GF-D8 (cell line): Measurements from ENCODE around the gene FASN.

Experiments used
- DNase-seq: peaks from one replicate; lab custom pipeline; 2025; lab: John Stamatoyannopoulos, UW

The FASN gene

DNA sequence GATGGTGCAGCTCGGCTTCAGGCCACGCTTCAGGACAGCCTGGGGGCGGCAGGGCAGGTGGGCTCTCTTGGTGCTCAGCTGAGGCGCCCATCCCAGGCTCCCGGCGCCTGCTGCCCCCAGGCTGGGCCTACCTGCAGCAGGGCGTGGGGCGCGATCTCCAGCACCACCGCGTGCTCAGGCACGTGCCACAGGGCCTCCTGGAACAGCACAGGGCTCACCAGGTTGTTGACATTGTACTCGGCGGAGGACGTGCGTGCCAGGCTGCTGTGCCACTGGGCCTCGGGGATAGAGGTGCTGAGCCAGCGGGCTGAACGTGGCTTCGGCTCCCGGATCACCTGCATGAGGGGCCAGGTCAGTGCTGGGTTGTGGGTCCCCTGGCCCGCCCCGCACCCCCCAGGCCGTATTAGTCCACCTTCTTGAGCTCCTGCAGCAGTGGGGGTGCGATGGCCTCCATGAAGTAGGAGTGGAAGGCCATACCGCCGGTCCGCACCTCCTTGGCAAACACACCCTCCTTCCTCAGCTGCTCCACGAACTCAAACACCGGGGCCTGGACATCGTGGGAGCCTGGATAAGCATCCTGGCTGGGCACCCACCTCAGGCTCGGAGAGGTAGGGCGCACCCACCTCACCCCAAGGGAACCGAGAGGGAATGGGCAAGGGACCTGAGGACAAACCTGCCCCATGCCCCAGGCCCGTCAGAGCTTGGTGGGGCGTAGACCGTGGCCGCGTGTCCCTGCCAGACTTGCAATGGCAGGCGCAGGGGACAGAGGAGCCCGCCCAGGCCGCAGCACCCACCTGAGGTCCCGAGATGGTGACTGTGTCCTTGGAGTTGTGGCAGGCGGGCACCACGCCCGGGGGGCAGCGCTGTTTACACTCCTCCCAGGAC is 9.0 kb downstream of the FASN start:
- DNase-seq: no peak

DNA sequence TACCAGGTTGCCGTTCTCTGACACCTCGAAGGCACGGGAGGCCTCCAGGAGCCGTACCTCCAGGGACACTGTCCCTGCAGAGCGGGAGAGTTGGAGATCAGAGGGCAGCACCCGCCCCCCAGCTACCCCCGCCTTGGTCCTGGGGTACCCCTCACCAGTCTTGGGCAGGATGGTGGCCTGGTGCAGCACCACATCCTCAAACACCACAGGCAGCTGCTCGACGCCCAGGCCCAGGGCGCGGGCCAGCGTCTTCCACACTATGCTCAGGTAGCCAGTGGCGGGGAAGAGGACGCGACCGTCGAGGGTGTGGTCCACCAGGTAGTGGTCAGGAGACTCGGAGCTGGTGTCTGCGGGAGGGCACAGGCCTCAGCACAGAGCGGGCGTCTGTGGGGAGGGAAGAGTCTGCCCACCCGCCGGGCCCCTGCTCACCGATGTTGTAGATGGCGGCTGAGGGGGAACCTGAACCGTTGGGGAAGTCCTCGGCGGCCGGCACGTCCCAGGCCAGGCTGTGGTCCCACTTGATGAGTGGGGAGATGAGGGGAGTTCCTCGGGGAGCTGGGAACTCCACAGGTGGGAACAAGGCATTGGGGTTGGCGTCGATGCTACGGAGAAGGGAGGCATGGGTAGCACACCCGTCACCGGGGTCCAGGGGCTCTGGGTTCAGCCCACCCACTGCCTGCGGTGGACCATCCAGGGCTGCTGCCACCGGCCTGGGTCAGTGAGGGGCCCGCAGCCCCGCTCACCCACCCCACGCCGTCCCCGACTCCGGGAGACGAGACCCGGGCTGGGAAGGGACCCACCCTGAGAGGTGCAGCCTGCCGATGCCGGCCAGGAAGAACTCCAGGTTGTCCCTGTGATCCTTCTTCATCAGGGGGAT is 9.8 kb downstream of the FASN start:
- DNase-seq: no peak

DNA sequence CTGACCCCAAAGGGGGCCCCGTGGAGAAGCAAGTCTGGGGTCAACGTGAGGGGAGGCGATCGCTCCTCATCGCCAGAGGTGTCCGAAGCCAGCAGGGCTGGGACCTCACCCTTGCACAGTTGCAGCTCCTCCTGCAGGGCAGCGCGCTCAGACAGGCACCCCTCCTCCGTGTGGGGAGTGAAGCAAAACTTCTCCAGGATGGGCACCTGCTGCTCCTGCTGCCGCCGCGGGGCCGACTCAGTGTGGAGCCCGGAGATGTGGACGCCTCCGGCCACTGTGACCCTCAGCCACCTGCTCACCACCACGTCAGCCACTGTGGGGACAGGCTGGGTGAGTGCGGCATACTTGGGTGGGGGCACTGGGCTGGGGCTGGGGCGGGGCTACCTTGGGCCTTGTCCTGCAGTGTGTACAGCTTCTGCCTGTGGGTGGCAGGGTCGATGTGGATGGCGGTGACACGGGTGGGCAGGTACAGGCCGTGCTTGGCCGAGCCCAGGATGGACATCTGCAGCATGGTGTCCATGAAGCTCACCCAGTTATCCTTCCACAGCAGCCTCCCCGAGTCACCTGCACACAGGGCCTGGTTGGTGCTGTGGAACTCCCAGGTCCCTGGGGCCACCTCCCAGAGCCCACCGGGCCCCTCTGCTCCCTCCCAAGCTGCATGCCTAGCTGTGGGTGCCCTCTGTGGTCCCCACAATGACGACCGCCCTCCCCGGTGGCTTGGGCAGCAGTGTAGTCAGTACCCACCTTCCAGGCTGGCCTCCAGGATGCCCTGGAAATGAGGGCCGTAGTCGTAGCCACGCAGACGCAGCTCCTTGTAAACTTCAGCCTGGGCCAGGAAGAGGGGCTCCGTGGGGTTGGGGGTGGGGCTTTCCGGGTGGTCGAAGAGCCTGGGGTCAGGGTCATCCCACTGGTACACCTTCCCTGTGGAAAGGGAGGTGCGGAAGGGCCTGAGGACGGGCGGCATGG is 10.8 kb downstream of the FASN start:
- no peak for DNase-seq

DNA sequence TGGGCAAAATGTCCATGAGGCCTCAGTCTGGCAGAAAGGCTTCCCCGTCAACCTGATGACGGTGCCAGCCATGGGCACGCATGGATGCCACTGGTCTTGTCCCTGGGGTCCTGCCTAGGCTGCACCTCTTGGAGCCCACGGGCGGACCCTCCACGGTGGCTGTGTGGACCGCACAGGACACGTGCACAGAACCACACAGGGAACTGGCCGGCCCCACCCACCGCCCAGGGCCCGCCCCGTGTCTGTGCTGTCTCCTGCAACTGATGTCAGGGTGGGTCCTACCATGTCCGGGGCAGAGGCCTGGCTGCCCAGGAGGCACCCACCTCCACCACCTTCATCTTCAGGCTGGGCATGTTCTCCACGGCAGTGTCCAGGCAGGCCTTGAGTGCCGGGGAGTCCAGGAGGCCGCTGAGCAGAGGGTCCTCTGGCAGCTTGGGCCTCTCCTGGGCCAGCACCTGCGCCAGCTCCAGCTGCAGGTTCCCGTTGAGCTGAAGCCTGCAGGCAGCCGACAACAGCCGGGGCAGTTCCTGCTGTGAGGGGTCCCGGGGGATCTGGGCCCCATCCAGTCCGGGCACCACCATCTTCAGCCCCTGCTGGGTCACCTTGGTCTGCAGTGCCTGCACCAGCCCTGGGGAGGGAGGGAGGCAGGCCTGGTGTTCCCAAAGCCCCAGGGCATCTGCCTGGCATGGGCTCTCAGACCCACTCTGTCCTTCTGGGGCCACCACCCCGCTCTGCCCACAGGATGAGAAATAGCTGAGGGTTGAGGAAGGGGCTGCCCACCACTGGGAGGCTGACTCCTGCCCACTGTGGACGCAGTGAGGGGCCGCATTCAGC is 11.9 kb downstream of the FASN start:
- no peak for DNase-seq

DNA sequence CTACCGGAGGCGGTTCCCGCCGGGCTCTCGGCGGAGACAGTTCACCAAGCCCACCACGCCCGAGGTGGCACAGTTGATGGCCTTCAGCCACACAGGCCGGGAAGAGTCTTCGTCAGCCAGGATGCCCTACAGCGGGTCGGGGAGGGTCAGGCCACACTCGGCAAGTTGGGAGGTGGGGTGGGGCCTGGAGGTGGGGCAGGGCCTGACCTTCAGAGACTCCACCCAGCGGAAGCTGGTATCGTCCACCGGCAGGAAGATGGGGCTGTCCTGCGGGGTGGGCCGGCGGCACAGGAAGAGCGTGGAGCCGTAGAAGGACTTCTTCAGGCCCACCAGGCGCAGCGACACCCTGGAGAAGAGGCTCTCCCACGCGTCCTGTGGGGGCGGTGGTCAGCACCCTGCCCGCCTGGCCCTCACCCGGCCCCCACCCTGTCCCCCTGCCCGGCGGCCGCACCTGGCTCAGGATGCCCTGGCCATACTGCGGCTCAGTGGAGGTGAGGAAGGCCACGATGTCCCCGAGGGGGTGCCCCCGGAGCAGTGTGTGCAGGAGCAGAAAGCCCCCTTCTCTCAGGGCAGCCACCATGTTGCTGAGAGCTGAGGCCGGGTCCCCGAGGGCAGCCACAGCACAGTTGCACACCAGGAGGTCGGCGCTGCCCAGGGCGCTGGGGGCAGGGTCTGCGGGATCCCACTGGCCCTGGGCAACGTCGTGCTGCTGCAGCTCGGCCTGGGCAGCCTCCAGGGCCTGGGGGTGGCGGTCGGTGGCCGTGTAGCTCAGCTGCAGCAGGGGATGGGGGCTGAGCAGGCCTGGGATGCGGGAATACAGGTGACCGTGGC is 12.8 kb downstream of the FASN start:
- DNase-seq: no peak

DNA sequence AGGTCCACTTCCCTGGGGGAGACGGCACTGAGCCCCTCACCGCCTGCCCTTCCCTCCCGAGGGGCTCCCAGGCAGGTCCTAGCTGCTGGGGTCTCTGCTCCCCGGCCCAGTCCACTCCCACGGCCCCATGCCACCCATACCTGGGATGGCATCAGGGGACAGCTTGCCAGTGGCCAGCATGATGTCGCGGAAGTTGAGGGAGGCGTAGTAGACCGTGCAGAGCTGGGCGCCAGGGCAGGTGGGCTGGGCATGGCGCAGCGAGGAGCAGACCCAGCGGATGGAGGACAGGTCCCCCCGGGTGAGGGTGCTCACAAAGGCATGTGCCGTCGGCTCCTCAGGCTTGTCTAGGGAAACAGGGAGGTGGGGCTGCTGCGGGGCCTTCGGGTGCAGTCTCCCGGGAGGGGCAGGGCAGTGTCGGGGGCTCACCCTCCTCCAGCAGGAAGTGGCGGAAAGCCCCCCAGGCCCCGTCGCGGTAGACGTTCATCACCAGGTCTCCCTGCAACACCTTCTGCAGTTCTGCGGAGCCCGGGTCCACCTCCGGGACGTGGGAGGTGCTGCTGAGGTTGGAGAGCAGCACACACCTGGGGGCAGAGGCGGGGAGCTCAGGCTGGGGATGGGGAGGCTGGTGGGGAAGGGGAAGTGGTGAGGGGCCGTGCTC is 13.5 kb downstream of the FASN start:
- no peak for DNase-seq

DNA sequence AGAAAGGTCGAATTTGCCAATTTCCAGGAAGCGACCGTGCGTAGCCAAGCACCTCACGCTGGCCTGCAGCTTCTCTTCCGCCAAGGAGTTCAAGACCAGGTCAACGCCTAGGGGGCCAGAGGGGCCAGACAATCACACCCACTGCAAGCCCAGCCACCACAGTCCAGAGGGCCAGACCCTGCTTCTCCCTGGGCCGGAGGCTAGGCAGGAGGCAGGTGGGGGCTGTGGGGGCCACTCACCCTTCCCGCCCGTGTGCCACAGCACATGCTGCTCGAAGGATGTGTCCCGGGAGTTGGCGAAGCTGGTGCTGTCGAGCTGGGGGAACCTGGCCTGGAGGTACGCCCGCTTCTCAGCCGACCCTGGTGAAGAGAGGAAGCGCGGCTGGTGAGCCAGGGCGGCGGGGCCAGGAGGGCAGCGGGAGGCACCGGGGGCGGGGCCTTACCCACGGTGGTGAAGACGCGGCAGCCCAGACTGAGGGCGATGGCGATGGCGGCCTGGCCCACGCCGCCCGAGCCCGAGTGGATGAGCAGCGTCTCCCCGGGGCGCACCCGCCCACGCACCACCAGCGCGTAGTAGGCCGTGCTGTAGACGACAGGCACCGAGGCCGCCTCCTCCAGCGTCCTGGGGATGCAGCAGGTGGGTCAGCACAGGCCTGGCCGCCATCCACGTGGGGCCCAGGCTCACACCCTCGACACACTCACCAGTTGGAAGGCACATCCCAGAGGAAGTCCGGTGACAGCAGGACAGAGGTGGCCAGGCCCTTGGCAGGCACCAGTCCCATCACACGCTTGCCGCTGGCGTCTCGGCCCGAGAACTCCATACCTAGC is 14.3 kb downstream of the FASN start:
- DNase-seq: no peak

DNA sequence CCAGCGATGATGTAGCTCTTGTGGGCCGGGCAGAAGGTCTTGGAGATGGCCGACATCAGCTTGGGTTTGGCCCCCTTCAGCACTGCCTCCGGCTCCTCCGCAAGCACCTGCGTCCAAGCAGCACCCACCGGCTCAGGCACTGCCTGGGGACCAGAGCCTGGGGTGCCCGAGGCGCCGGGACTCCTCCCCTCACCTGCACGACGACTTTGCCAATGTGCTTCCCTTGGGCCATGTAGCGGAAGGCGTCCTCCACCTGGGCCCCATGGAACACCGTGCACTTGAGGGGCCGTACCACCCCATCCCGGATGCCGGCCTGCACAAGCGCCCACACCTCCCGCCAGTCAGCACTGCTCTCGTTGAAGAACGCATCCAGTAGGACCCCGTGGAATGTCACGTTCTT is 15.0 kb downstream of the FASN start:
- DNase-seq: no peak

DNA sequence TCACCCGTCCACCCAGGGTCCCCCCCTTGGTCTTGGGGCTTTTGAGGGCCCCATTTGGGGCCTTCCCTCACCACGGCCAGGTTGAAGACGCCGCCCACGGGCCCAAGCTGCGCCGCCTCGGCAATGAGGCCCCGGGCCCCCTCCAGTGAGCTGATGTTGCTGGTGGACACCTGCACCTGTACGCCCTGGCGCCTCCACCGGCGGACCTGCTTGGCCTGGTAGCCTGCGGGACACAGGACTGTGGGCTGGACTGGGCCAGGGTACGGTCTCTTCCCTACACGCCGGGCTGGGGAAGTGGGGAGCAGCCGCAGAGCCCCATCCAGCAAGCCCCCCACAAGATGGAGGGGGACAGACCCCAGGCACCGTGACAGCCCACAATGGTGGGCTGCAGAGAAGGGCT is 15.6 kb downstream of the FASN start:
- DNase-seq: no peak

DNA sequence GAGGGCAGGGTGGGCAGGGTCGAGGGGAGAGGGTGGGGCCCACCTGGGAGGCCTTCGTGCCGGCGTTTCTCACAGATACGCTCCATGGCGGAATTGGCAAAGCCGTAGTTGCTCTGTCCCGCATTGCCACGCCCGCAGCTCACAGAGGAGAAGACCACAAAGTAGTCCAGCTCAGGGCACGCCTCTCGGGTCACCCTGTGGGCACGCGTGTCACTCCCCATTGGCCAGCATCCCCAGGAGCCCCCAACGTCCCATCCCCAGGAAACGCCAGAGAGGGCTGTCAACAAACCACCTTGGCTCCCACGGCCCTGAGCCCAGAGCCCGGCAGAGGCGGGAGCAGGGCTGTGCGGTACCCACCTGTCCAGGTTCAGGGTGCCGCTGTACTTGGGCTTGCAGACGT is 16.1 kb downstream of the FASN start:
- DNase-seq: no peak

DNA sequence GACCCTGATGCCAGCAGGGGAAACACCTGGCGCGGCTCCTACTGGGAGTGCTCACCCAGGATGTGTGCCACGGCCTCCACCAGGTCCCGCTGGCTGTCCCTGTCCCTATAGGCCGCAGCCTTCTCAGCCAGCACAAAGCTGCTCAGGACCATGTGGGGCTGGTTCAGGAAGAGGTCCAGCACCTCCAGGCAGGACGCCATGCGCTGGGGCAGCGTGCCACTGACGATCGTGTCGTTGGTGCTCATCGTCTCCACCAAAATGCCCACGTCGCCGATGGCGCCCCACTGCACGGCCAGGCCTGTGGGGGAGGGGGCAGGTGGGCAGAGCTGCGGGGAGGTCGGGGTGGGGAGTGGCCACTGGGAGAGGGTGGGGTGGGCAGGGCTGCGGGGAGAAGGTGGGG is 16.5 kb downstream of the FASN start:
- DNase-seq: no peak

DNA sequence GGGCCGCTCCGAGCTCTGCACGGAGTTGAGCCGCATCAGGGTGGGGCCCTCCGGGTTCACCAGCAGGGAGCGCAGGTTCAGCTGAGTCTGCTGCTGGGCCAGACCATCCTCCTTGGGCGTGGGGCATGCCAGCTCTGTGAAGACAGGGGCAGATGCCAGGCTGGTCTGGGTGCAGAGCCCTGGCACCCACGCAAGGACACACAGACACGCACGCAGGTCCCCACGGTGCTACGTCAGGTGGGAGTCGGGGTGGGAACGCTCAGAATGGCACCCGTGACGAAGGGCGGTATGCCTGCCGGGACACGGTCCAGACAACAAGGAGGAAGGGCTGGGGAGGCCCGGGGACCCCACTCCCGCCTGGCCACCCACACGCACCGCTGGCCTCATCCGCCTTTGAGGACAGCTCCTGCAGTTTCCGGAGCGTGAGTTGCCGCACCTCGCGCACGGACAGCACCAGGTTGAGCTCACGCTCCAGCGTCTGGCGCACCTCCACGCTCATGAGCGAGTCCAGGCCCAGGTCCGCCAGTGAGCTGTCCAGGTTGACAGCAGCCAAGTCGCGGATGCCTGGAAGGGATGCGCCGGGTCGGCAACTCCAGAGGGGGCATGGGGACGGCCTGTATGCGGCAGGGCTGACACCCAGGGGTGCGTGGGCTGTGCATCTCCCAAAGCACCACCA is 17.1 kb downstream of the FASN start:
- DNase-seq: no peak

DNA sequence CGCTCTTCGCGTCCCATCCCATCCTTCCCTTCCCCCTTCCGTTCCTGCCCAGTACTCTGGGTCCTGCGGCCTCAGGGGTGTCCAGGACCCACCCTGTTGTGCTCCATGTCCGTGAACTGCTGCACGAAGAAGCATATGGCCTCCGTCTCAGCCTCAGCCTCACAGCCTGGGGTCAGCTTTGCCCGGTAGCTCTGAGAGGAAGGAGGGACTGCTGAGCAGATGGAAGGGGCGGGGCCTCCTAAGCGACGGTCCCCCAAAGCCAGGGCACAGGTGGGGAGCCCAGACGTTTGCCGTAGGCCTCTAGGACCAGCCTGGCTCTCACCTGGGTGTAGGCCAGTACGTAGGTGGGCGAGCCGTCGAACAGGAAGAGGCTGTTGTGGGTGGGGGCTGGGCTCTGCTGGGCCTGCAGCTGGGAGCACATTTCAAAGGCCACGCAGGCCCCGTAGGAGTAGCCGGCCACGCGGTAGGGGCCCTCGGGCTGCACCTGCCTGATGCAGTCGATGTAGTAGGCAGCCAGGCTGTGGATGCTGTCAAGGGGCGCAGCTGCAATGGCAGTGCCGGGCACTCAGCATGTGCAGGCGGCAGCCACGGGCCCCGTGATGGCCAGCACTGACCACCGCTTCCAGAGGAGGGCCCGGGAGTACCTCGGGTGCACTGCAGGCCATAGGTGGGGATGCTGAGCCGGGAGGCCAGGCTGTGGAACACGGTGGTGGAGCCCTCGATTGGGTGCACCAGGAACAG is 17.8 kb downstream of the FASN start:
- no peak for DNase-seq

DNA sequence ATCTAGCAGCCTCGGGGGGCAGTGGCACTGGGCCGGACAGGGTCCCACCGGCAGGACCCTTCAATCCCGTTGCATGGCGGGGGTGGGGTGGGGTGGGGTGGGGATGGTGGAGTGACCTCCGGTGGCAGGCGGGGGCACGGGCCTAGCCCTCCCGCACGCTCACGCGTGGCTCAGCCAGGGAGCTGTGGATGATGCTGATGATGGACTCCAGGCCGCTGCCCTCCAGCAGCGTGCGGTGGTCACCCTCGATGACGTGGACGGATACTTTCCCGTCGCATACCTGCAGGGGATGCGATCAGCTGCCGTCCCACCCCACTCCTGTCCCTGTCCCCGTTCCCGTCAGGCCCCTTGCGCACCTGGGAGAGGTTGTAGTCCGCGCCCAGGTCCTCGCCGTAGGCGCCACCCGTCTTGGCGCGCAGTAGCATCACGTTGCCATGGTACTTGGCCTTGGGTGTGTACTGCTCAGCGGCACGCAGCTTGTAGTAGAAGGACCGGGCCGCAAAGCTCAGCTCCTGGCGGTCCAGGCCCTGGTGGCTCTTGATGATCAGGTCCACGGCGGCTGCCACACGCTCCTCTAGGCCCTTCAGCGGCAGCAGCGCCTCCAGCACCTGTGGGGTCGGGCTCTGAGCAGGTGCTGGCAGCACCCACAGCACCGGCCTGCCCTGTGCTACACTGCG is 18.9 kb downstream of the FASN start:
- DNase-seq: no peak

DNA sequence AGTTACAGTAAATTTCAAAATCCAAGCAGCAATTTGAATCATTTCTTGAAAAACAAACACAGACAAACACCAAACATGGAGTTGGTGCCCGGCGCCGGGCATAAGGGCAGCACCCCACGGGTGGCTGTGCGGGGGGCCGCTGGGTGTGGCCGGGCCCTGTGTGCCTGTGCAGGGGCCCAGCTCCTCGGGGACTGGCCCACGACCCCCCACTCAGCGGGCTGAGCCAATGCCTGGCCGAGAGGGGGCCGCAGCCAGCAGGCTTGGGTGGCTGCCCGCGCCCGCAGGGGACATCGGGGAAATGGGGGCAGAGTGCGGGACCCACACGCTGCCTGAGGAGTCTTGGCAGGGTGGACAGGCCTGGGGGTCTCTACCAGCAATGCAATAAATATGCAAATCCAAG is 19.6 kb downstream of the FASN start:
- DNase-seq: no peak

DNA sequence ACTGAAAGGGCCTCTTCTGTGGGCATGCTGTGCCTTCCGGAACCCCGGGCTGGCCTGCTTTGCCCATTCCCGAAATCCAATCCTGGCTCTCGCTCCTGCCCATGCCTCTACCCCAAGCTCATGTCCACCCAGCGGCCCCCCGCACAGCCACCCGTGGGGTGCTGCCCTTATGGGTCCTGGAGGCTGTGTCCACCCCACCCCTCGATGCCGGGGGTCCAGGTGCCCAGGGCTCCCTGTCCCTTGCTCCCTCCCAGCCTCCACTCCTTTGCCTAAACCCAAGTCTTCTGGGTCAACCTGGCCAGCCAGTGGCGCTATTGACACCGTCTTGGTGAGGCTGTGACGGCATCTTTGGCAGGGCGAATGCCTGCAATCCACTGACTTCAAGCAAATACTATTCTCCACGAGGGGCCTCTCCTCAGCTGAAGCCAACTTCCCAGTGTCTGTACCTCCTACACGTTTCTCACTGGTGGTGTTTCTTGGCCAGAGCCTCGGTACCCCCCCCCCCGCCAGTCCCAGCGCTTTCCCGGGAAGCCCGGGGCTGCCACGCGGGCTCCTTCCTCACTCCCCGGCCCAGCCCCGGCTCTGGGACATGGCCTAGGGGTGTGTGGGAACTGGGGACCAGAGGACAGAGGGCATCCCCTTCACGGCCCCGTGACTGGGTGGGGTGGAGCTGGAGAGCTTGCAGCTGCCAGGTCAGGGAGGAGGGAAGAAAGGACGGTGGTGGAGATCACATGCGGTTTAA is 20.2 kb downstream of the FASN start:
- DNase-seq: no peak
